ENCODE results near the gene TBCC. TPM values are rescaled to one million over a fixed set of nuclear protein-coding genes. Genes with fewer than 3 reads are reported as not detected.

TBCC gene
- total and polyA plus RNA-seq, 9 donors: 14.3 to 27.0 (median 16.1) TPM

- no peak for DNase-seq
- Histone ChIP-seq H3K27me3 (ENCODE audit: control insufficient read depth, insufficient read depth, low read length) (no peaks in the 10 kb centered on the region), H3K9me3 (replicated peaks; ENCODE audit: control insufficient read depth, low read depth, low read length) (no peaks in the 10 kb centered on the region), H3K36me3 (ENCODE audit: control insufficient read depth, insufficient read depth, low read length) (no peaks in the 10 kb centered on the region), H3K27ac (ENCODE audit: low read length) (no peak overlapping the region), H3K4me1 (ENCODE audit: control insufficient read depth, insufficient read depth, low read length) (no peaks in the 10 kb centered on the region), H3K4me3 (ENCODE audit: low read length) (no peak overlapping the region)
- WGBS (ENCODE audit: insufficient coverage): 79% methylated on average over 2 of the region's 8 CpGs
Observed at GRCh38 chr6:42720739-42721138, 25.2 kb downstream of the TBCC start.

GRCh38 chr6:42715871-42716270 lies 30.0 kb downstream of the TBCC start:
- peaks cover 7% of the 10 kb centered on the region for H3K9me3 ChIP-seq (replicated peaks; ENCODE audit: control insufficient read depth, low read depth, low read length)
- no peak for DNase-seq
- 89% methylated on average over 2 of the region's 4 CpGs for WGBS (ENCODE audit: insufficient coverage)
- H3K36me3 ChIP-seq (ENCODE audit: control insufficient read depth, insufficient read depth, low read length): no peaks in the 10 kb centered on the region
- no peak overlapping the region for H3K4me3 ChIP-seq (ENCODE audit: low read length)
- H3K4me1 ChIP-seq (ENCODE audit: control insufficient read depth, insufficient read depth, low read length): no peaks in the 10 kb centered on the region
- H3K27ac ChIP-seq (ENCODE audit: low read length): no peak overlapping the region
- H3K27me3 ChIP-seq (ENCODE audit: control insufficient read depth, insufficient read depth, low read length): no peaks in the 10 kb centered on the region

GRCh38 chr6:42714098-42714761 lies 31.7 kb downstream of the TBCC start:
- no peak overlapping the region for H3K4me3 ChIP-seq (ENCODE audit: low read length)
- no peak overlapping the region for H3K27ac ChIP-seq (ENCODE audit: low read length)
- H3K27me3 ChIP-seq (ENCODE audit: control insufficient read depth, insufficient read depth, low read length): no peaks in the 10 kb centered on the region
- H3K36me3 ChIP-seq (ENCODE audit: control insufficient read depth, insufficient read depth, low read length): no peaks in the 10 kb centered on the region
- DNase-seq: no peak
- 17% methylated on average over 1 of the region's 4 CpGs for WGBS (ENCODE audit: insufficient coverage)
- peaks cover 7% of the 10 kb centered on the region for H3K9me3 ChIP-seq (replicated peaks; ENCODE audit: control insufficient read depth, low read depth, low read length)
- H3K4me1 ChIP-seq (ENCODE audit: control insufficient read depth, insufficient read depth, low read length): peaks cover 3% of the 10 kb centered on the region

DNA sequence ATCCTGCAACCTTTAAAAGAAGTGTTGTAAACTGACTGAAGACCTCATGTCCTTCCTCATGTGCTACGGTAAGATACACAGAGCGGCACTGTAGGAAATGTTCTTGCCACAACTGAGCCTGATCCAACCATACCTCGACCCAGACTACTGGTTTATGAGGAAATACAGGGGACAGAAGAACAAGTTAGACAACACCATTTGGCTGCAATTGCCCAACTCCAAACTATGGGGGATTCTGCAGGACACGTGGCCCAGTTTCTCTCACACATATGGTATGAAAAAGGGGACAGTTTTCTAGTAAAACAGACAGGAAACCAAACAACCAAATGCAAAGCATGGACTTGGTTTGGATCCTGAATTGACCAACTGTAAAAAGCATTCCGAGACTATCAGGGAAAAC lies 34.0 kb downstream of the TBCC start:
- 83% methylated on average over 2 of the region's 5 CpGs for WGBS (ENCODE audit: insufficient coverage)
- Histone ChIP-seq H3K27me3 (ENCODE audit: control insufficient read depth, insufficient read depth, low read length) (no peaks in the 10 kb centered on the region), H3K4me1 (ENCODE audit: control insufficient read depth, insufficient read depth, low read length) (peaks cover 3% of the 10 kb centered on the region), H3K4me3 (ENCODE audit: low read length) (no peak overlapping the region), H3K36me3 (ENCODE audit: control insufficient read depth, insufficient read depth, low read length) (no peaks in the 10 kb centered on the region), H3K9me3 (replicated peaks; ENCODE audit: control insufficient read depth, low read depth, low read length) (peaks cover 7% of the 10 kb centered on the region), H3K27ac (ENCODE audit: low read length) (no peak overlapping the region)
- no peak for DNase-seq

DNA sequence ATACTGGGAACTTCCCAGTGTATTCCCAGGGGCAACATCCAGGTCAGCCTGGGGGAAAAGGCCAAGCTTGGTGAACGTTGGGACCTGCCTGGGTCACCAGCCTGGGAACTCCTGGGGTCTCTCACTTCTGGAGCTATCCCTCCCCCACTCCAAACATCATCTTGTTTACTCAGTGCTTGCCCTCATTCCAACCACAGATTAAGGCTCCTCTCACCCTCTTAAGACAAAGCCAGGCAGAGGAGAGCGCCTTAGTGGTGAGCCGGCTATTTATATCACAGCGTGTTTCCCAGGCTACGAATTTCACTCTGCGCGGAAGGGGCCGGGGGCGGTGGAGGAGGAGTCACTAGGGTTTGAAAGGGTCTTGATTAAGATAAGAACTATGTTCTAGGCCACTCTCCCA lies 35.6 kb downstream of the TBCC start:
- no peaks in the 10 kb centered on the region for H3K27me3 ChIP-seq (ENCODE audit: control insufficient read depth, insufficient read depth, low read length)
- peaks cover 7% of the 10 kb centered on the region for H3K9me3 ChIP-seq (replicated peaks; ENCODE audit: control insufficient read depth, low read depth, low read length)
- WGBS (ENCODE audit: insufficient coverage): 14% methylated on average over 1 of the region's 9 CpGs
- no peak overlapping the region for H3K4me3 ChIP-seq (ENCODE audit: low read length)
- H3K4me1 ChIP-seq (ENCODE audit: control insufficient read depth, insufficient read depth, low read length): peaks cover 3% of the 10 kb centered on the region
- DNase-seq: peak; percentile 19
- H3K27ac ChIP-seq (ENCODE audit: low read length): no peak overlapping the region
- no peaks in the 10 kb centered on the region for H3K36me3 ChIP-seq (ENCODE audit: control insufficient read depth, insufficient read depth, low read length)

DNA sequence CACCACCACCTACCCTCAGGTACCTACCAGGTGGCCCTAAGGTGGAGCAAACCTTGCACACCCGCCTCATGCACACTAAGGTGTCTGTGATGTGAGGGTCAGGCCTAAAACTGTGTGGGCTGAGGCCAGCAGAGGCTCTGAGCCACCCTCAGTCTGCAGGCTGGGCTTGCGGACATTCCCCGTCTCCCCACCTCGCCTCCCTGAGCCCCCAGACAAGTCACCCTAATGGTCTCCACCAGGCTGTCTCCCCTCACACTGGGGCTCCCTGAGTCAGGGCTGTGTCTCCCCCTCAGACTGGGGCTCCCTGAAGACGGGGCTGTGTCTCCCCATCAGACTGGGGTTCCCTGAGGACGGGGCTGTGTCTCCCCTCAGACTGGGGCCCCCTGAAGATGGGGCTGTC lies 36.0 kb downstream of the TBCC start:
- H3K36me3 ChIP-seq (ENCODE audit: control insufficient read depth, insufficient read depth, low read length): no peaks in the 10 kb centered on the region
- WGBS (ENCODE audit: insufficient coverage): 86% methylated on average over 5 of the region's 6 CpGs
- no peaks in the 10 kb centered on the region for H3K27me3 ChIP-seq (ENCODE audit: control insufficient read depth, insufficient read depth, low read length)
- H3K27ac ChIP-seq (ENCODE audit: low read length): no peak overlapping the region
- no peak for DNase-seq
- H3K4me3 ChIP-seq (ENCODE audit: low read length): no peak overlapping the region
- H3K4me1 ChIP-seq (ENCODE audit: control insufficient read depth, insufficient read depth, low read length): peaks cover 3% of the 10 kb centered on the region
- peaks cover 7% of the 10 kb centered on the region for H3K9me3 ChIP-seq (replicated peaks; ENCODE audit: control insufficient read depth, low read depth, low read length)

- Histone ChIP-seq H3K4me1 (ENCODE audit: control insufficient read depth, insufficient read depth, low read length) (peaks cover 5% of the 10 kb centered on the region), H3K36me3 (ENCODE audit: control insufficient read depth, insufficient read depth, low read length) (no peaks in the 10 kb centered on the region), H3K9me3 (replicated peaks; ENCODE audit: control insufficient read depth, low read depth, low read length) (peaks cover 7% of the 10 kb centered on the region), H3K4me3 (ENCODE audit: low read length) (no peak overlapping the region), H3K27ac (ENCODE audit: low read length) (no peak overlapping the region), H3K27me3 (ENCODE audit: control insufficient read depth, insufficient read depth, low read length) (no peaks in the 10 kb centered on the region)
- DNase-seq: no peak
- 87% methylated on average over 10 of the region's 11 CpGs for WGBS (ENCODE audit: insufficient coverage)
Observed at GRCh38 chr6:42708096-42708495, 37.8 kb downstream of the TBCC start.

GRCh38 chr6:42707595-42707994 lies 38.3 kb downstream of the TBCC start:
- Histone ChIP-seq H3K27me3 (ENCODE audit: control insufficient read depth, insufficient read depth, low read length) (no peaks in the 10 kb centered on the region), H3K27ac (ENCODE audit: low read length) (no peak overlapping the region), H3K4me1 (ENCODE audit: control insufficient read depth, insufficient read depth, low read length) (peaks cover 5% of the 10 kb centered on the region), H3K36me3 (ENCODE audit: control insufficient read depth, insufficient read depth, low read length) (no peaks in the 10 kb centered on the region), H3K9me3 (replicated peaks; ENCODE audit: control insufficient read depth, low read depth, low read length) (peaks cover 7% of the 10 kb centered on the region), H3K4me3 (ENCODE audit: low read length) (no peak overlapping the region)
- 95% methylated on average over 5 of the region's 7 CpGs for WGBS (ENCODE audit: insufficient coverage)
- DNase-seq: no peak

DNA sequence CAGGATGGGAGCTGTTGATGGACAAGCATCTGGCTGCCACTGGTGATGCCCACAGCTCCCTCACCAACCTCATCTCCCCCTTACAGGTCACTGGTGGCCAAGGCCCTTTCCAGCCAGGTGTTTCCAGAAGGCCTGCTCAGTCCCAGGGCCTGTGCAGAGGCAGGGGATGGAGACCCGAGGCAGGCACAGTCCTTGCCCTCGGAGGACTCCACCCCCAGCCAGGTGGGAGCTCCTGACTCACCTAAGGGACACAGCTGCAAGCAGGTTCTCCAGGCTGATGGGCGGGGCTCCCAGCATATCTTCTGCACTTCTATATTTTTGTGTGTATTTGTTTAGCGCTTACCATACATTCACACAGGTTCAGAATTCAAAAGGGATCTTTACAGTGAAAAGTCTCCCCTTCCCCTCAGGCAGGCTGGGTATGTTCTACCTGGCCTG lies 40.9 kb downstream of the TBCC start:
- no peak overlapping the region for H3K4me3 ChIP-seq (ENCODE audit: low read length)
- no peak overlapping the region for H3K27ac ChIP-seq (ENCODE audit: low read length)
- H3K9me3 ChIP-seq (replicated peaks; ENCODE audit: control insufficient read depth, low read depth, low read length): no peaks in the 10 kb centered on the region
- peaks cover 3% of the 10 kb centered on the region for H3K4me1 ChIP-seq (ENCODE audit: control insufficient read depth, insufficient read depth, low read length)
- H3K27me3 ChIP-seq (ENCODE audit: control insufficient read depth, insufficient read depth, low read length): no peaks in the 10 kb centered on the region
- no peak for DNase-seq
- 47% methylated on average over 2 of the region's 4 CpGs for WGBS (ENCODE audit: insufficient coverage)
- no peaks in the 10 kb centered on the region for H3K36me3 ChIP-seq (ENCODE audit: control insufficient read depth, insufficient read depth, low read length)

GRCh38 chr6:42704251-42704936 lies 41.5 kb downstream of the TBCC start:
- no peaks in the 10 kb centered on the region for H3K36me3 ChIP-seq (ENCODE audit: control insufficient read depth, insufficient read depth, low read length)
- no peaks in the 10 kb centered on the region for H3K27me3 ChIP-seq (ENCODE audit: control insufficient read depth, insufficient read depth, low read length)
- WGBS (ENCODE audit: insufficient coverage): 7% methylated on average over 10 of the region's 24 CpGs
- peak; percentile 89 for DNase-seq
- H3K4me1 ChIP-seq (ENCODE audit: control insufficient read depth, insufficient read depth, low read length): peaks cover 2% of the 10 kb centered on the region
- peak overlapping the region; percentile 38 for H3K4me3 ChIP-seq (ENCODE audit: low read length)
- H3K27ac ChIP-seq (ENCODE audit: low read length): peak overlapping the region; percentile 6
- H3K9me3 ChIP-seq (replicated peaks; ENCODE audit: control insufficient read depth, low read depth, low read length): no peaks in the 10 kb centered on the region
